GM12878 (cell line): ENCODE measurements around the gene MSRB2. TPM values are rescaled to one million over a fixed set of nuclear protein-coding genes. Genes with fewer than 3 reads are reported as not detected.

ENCODE experiments used
- ATAC-seq: fragments of 200-7000 bp; cut with Tn5 transposase; 3 replicates; pipeline ENCODE4 v1.9.1; 2020; ENCODE audit warnings: mild to moderate bottlenecking, moderate library complexity
- BruUV-seq: library from RNA; stranded (reverse); fragments of 400-500 nt; replicated peaks from 2 replicates; lab custom pipeline; 2021; lab: Mats Ljungman, UMichigan
- CTCF ChIA-PET: fragments of 300-600 bp; sonication (Branson Sonifier 250); formaldehyde crosslinking; extraction: SDS; loops from one replicate; lab custom pipeline; 2021; ENCODE audit warnings: inconsistent platforms; lab: Yijun Ruan, JAX
- POLR2A ChIA-PET: fragments of 350-600 bp; formaldehyde crosslinking; extraction: SDS; loops from one replicate; lab custom pipeline; 2021; ENCODE audit warnings: inconsistent platforms; lab: Charles Lee
- RAD21 ChIA-PET: fragments of 300-600 bp; sonication (Branson Sonifier 250); formaldehyde crosslinking; loops from one replicate; lab custom pipeline; 2023; ENCODE audit warnings: antibody characterized with exemption; ENCODE audit not compliant: unreplicated experiment; lab: Charles Lee
- SMC1A ChIA-PET: fragments of 300-600 bp; sonication (Branson Sonifier 250); formaldehyde crosslinking; loops from one replicate; lab custom pipeline; 2023; ENCODE audit not compliant: unreplicated experiment, uncharacterized antibody; lab: Charles Lee
- DNase-seq: peaks from one replicate; pipeline ENCODE4 v3.0.0-alpha.2; 2011; ENCODE audit warnings: low read depth, low spot score
- FAIRE-seq: peaks from 3 replicates; lab custom pipeline; 2011; peaks lifted over from hg19 to GRCh38; lab: Jason Lieb, UNC
- H2AFZ ChIP-seq: 2 replicates; pipeline ENCODE4 v1.6.0; 2011; ENCODE audit warnings: low read depth, low read length, control low read depth; ENCODE audit not compliant: control insufficient read depth
- H3K27ac ChIP-seq: 2 replicates; pipeline ENCODE4 v1.5.1; 2011; ENCODE audit warnings: control low read depth; ENCODE audit not compliant: control insufficient read depth, insufficient read depth
- H3K27me3 ChIP-seq, 2 experiments: replicated peaks in 1 of 2; 2 replicates each; pipeline versions ENCODE4 v1.6.0 to v1.6.1; 2011; ENCODE audit warnings: low read length in 1 of 2; ENCODE audit not compliant: control insufficient read depth in 2 of 2, insufficient read depth in 2 of 2
- H3K36me3 ChIP-seq, 2 experiments: 2 replicates each; pipeline ENCODE4 v1.5.1; 2011; ENCODE audit warnings: low read length in 1 of 2; ENCODE audit not compliant: control insufficient read depth in 2 of 2, insufficient read depth in 2 of 2
- H3K4me1 ChIP-seq: 2 replicates; pipeline ENCODE4 v1.6.1; 2011; ENCODE audit warnings: mild to moderate bottlenecking, low read length, moderate library complexity, mixed read lengths; ENCODE audit not compliant: control insufficient read depth, insufficient read depth
- H3K4me2 ChIP-seq: 2 replicates; pipeline ENCODE4 v1.6.0; 2011; ENCODE audit warnings: control low read depth; ENCODE audit not compliant: control insufficient read depth, insufficient read depth
- H3K4me3 ChIP-seq: fragments of 200-600 bp; sonication (generic); 2 replicates; pipeline ENCODE4 v1.5.1; 2016
- H3K79me2 ChIP-seq: 2 replicates; pipeline ENCODE4 v1.6.0; 2011; ENCODE audit warnings: low read length; ENCODE audit not compliant: control insufficient read depth, insufficient read depth
- H3K9ac ChIP-seq: 2 replicates; pipeline ENCODE4 v1.8.0; 2011; ENCODE audit warnings: low read length, control low read depth, mixed read lengths; ENCODE audit not compliant: control insufficient read depth, insufficient read depth
- H3K9me3 ChIP-seq: replicated peaks from 3 replicates; pipeline ENCODE4 v1.5.1; 2011; ENCODE audit warnings: mild to moderate bottlenecking, low read length; ENCODE audit not compliant: control insufficient read depth, insufficient read depth
- H4K20me1 ChIP-seq: 2 replicates; pipeline ENCODE4 v1.6.0; 2011; ENCODE audit not compliant: control insufficient read depth, insufficient read depth
- CHD1 ChIP-seq: IDR thresholded peaks from 2 replicates; pipeline ENCODE4 v1.6.1; 2012; ENCODE audit warnings: low read depth, low read length, improper control_type of control experiment
- CUX1 ChIP-seq: IDR thresholded peaks from 2 replicates; pipeline ENCODE4 v1.6.1; 2012; ENCODE audit warnings: improper control_type of control experiment, low read depth, low read length; ENCODE audit not compliant: insufficient replicate concordance
- PML ChIP-seq: IDR thresholded peaks from 2 replicates; pipeline ENCODE4 v1.6.1; 2012; ENCODE audit warnings: low read length, inconsistent platforms
- REST ChIP-seq: IDR thresholded peaks from 2 replicates; pipeline ENCODE4 v1.6.1; 2012; ENCODE audit warnings: mild to moderate bottlenecking, low read depth, low read length
- SREBF2 ChIP-seq: IDR thresholded peaks from 2 replicates; pipeline ENCODE4 v1.6.1; 2012; ENCODE audit warnings: mild to moderate bottlenecking, low read length
- TBL1XR1 ChIP-seq: IDR thresholded peaks from 2 replicates; pipeline ENCODE4 v1.6.1; 2012; ENCODE audit warnings: low read depth, low read length, improper control_type of control experiment
- ZNF274 ChIP-seq: IDR thresholded peaks from one replicate; pipeline ENCODE4 v1.8.0; 2011; ENCODE audit not compliant: insufficient read length, insufficient read depth
- WGBS: methylation state at CpG from one replicate; pipeline ENCODE4 v1.1.6; 2016; ENCODE audit warnings: low lambda C conversion rate; ENCODE audit not compliant: insufficient replicate concordance, insufficient coverage; ENCODE audit errors: missing lambda C conversion rate; 5-methylcytosine and 5-hydroxymethylcytosine counted together
- in situ Hi-C: fragments of 300-500 bp; cut with MboI; formaldehyde crosslinking; loops from 9 replicates; pipeline ENCODE4 v1.14.3; 2018; ENCODE audit warnings: mixed read lengths
- intact Hi-C: fragments of 100-400 bp; cut with micrococcal nuclease; formaldehyde crosslinking; loops from one replicate; pipeline ENCODE4 v1.14.2; 2022; ENCODE audit not compliant: unreplicated experiment
- polyA plus RNA-seq, 11 experiments: library from polyadenylated mRNA; depleted of rRNA in 4 of 11; unstranded in 6 of 11; stranded (reverse) in 5 of 11; fragments of >200 nt; fragmentation: Nextera tagmentation in 4 of 11; fragmentation: Illumina TruSeq in 1 of 11; extraction: Ambion mirVana in 4 of 11; extraction: Trizol in 1 of 11; gene quantifications; 1 replicate in 1 of 11; 2 replicates in 10 of 11; pipeline versions ENCODE4 v1.2.1 to v1.2.3, GENCODE V29; 2011 to 2016; ENCODE audit warnings: inconsistent platforms in 2 of 11, missing spikeins in 2 of 11, low read depth in 1 of 11
- total RNA-seq, 4 experiments: library from RNA; depleted of rRNA in 3 of 4; stranded (reverse); fragments of >200 nt in 3 of 4; fragmentation: Illumina TruSeq in 1 of 4; extraction: Trizol in 1 of 4; gene quantifications; 2 replicates each; pipeline versions ENCODE4 v1.2.1 to v1.2.3, GENCODE V29; 2013 to 2021

The MSRB2 gene
- total and polyA plus RNA-seq, 10 of the 15 experiments (the other 5 are each of a cell fraction or from before 2014, with no cell fraction given), result 1.5 to 18.6 (median 6.2) TPM

- ChIA-PET RAD21 (no interaction called here), CTCF (interaction anchor here (1.0 to 1.1 kb wide), 2 partner anchors 61 to 107 kb away, joined by 3 read pairs; no protein-coding TSS in a partner anchor), POLR2A (no interaction called here), SMC1A (interaction anchor here (0.5 to 1.5 kb wide), 2 partner anchors 20 to 1554 kb away, joined by 3 to 4 read pairs; no protein-coding TSS in a partner anchor)
- no peak overlapping the region for H3K27ac ChIP-seq
- H2AFZ ChIP-seq, result no peak overlapping the region
- BruUV-seq, result no TSS peak
- intact Hi-C loops (no loop called here), in situ Hi-C loops (no loop called here)
- 87% methylated on average over 8 of the region's 8 CpGs for WGBS
- peaks cover 4% of the 10 kb centered on the region for H3K79me2 ChIP-seq
- DNase-seq, result no peak
- FAIRE-seq, result no peak
- no peaks in the 10 kb centered on the region for H3K36me3 ChIP-seq
- peak overlapping the region; percentile 52; the same call in 1 of the 2 replicates for H3K9ac ChIP-seq
- no peaks in the 10 kb centered on the region for H4K20me1 ChIP-seq
- TF ChIP-seq SREBF2, result no peak
- H3K9me3 ChIP-seq, result no peaks in the 10 kb centered on the region; the same call in 2 of the 3 replicates
- H3K4me3 ChIP-seq, result peak overlapping the region; percentile 83
- ATAC-seq, result no peak
- peak overlapping the region; percentile 98 for H3K4me2 ChIP-seq
- H3K27me3 ChIP-seq, result no peaks in the 10 kb centered on the region
- H3K4me1 ChIP-seq, result peaks cover 8% of the 10 kb centered on the region
Measured at GRCh38 chr10:23096802-23097549, 1.6 kb downstream of the MSRB2 start.

GRCh38 chr10:23099079-23099478 lies 3.7 kb downstream of the MSRB2 start:
- Histone ChIP-seq H3K27ac (no peak overlapping the region), H2AFZ (no peak overlapping the region), H3K4me3 (no peak overlapping the region), H3K4me2 (no peak overlapping the region), H3K79me2 (peaks cover 4% of the 10 kb centered on the region), H3K27me3 (no peaks in the 10 kb centered on the region), H3K9me3 (no peaks in the 10 kb centered on the region; the same call in 2 of the 3 replicates), H3K36me3 (no peaks in the 10 kb centered on the region), H3K4me1 (peaks cover 8% of the 10 kb centered on the region), H3K9ac (no peak overlapping the region), H4K20me1 (no peaks in the 10 kb centered on the region)
- ATAC-seq, result no peak
- RAD21 ChIA-PET, result no interaction called here
- FAIRE-seq, result no peak
- no peak for DNase-seq
- CTCF ChIA-PET, result interaction anchor here (0.6 kb wide), 1 partner anchor 61 kb away, joined by 4 read pairs; no protein-coding TSS in a partner anchor
- SMC1A ChIA-PET, result no interaction called here
- intact Hi-C loops, result no loop called here
- BruUV-seq, result no TSS peak
- 77% methylated on average over 3 of the region's 3 CpGs for WGBS
- in situ Hi-C loops, result no loop called here
- POLR2A ChIA-PET, result no interaction called here
- TF ChIP-seq CUX1, result no peak
- no peak for TF ChIP-seq ZNF274
- no peak for TF ChIP-seq PML
- TF ChIP-seq TBL1XR1, result no peak
- no peak for TF ChIP-seq CHD1
- TF ChIP-seq REST, result no peak
